SJCRH30 (cell line): ENCODE measurements around the gene HACD1. TPM values are rescaled to one million over a fixed set of nuclear protein-coding genes. Genes with fewer than 3 reads are reported as not detected.

Source experiments
- DNase-seq, 2 experiments: peaks; one replicate each; pipeline ENCODE4 v3.0.0-alpha.2; 2015 to 2020
- H3K27ac ChIP-seq: fragments of 250-450 bp; sonication (Bioruptor Pico); 2 replicates; pipeline ENCODE4 v1.5.1; 2020; ENCODE audit warnings: mild to moderate bottlenecking, moderate library complexity
- H3K27me3 ChIP-seq: fragments of 250-450 bp; sonication (Bioruptor Pico); 2 replicates; pipeline ENCODE4 v1.5.1; 2020; ENCODE audit warnings: mild to moderate bottlenecking, moderate library complexity
- H3K36me3 ChIP-seq: fragments of 250-450 bp; sonication (Bioruptor Pico); 2 replicates; pipeline ENCODE4 v1.5.1; 2020; ENCODE audit warnings: mild to moderate bottlenecking, moderate library complexity
- H3K4me1 ChIP-seq: fragments of 250-450 bp; sonication (Bioruptor Pico); 2 replicates; pipeline ENCODE4 v1.5.1; 2020; ENCODE audit warnings: mild to moderate bottlenecking, moderate library complexity
- H3K4me3 ChIP-seq: fragments of 250-450 bp; sonication (Bioruptor Pico); 2 replicates; pipeline ENCODE4 v1.5.1; 2020; ENCODE audit warnings: mild to moderate bottlenecking, moderate library complexity
- H3K9me3 ChIP-seq: fragments of 250-450 bp; sonication (Bioruptor Pico); replicated peaks from 2 replicates; pipeline ENCODE4 v1.5.1; 2020; ENCODE audit warnings: mild to moderate bottlenecking, moderate library complexity
- total RNA-seq: library from RNA; depleted of rRNA; stranded (reverse); fragments of >200 nt; shearing (Covaris generic); gene quantifications from 2 replicates; pipeline ENCODE4 v1.2.3, GENCODE V29; 2014; rRNA removed

Gene HACD1
- 6.8 and 8.7 TPM in 2 replicates for total RNA-seq

DNA sequence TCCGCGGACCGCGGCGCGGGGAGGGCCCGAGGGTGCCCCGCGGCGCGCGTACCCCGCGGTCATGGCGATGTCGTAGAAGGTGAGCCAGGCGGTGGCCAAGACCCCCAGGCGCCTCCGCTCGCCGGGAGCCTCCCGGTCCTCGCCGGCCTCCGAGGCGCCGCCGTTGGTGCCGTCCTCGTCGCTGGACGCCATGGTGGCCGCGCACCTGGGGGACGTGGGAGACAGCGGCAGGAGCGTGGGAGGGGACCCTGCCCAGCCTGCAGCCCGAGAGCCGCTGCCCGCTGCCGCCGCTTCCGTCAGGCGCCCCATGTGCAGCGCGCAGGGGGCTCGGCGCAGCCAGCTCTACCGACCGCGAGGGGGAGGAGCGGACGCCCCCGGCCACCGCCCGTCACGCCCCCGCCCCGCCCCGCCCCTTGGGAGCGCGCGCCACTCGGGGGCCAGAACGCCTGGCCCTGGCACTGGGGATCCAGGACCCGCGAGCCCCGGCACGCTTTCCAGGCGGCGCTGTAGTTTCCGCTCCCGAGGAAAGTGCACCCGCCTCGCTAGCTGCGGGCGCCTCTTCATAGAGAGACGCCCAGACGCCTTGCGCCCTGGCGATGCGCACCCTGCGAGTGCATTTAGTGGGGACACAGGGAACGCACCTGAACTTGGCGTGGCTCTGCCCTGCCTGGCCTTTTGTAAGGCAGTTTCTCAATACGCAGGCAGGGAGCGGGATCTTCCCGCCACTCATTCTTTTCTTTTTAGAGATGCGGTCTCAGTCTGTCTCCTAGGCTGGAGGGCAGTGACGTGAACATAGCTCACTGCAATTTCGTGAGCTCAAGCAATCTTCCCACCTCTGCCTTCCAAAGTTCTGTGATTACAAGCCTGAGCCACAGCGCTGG lies at the start of gene HACD1:
Gene HACD1, minus strand, starts transcription at position 344 of the 881 bp plus-strand sequence. Its CDS starts 35 bp downstream, at position 309.
- Histone ChIP-seq H3K9me3 (no peaks in the 10 kb centered on the region), H3K4me3 (peak within 1 kb of the TSS; percentile 89), H3K27me3 (no peaks in the 10 kb centered on the region), H3K27ac (no peak within 1 kb of the TSS; the same call in 1 of the 2 replicates), H3K4me1 (no peaks in the 10 kb centered on the region), H3K36me3 (no peaks in the 10 kb centered on the region)
- DNase-seq: peak; percentile 75 to 82

DNA sequence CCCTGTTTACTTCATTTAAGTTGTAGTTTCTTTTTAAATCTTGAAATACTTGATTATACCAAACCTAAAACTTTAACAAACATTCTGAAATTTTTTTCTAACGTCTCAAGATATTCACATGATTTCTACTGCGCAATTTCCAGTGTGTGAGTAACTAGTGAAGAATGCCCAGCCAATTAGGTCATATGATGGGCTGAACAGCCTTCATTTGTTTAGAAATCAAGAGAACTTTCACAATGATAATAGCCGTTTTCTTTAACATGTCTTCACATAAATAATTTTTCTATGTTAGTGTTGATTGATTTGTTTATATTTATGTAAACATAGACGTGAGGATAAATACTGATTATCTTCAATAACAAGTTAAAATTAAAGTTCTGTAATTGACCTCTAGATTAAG lies 48.6 kb upstream of the HACD1 start:
- Histone ChIP-seq H3K27ac (no peak overlapping the region), H3K27me3 (no peaks in the 10 kb centered on the region), H3K9me3 (no peaks in the 10 kb centered on the region), H3K4me1 (peaks cover 6% of the 10 kb centered on the region), H3K36me3 (peaks cover 4% of the 10 kb centered on the region), H3K4me3 (no peak overlapping the region)
- no peak for DNase-seq

- no peak for DNase-seq
- Histone ChIP-seq H3K27me3 (no peaks in the 10 kb centered on the region), H3K27ac (no peak overlapping the region)
Observed at GRCh38 chr10:17663450-17663849, 46.3 kb upstream of the HACD1 start.

GRCh38 chr10:17662193-17663138 lies 45.3 kb upstream of the HACD1 start:
- Histone ChIP-seq H3K4me3 (no peak overlapping the region), H3K36me3 (peaks cover 4% of the 10 kb centered on the region), H3K4me1 (no peaks in the 10 kb centered on the region), H3K9me3 (no peaks in the 10 kb centered on the region), H3K27me3 (no peaks in the 10 kb centered on the region), H3K27ac (no peak overlapping the region)
- DNase-seq: no peak

More at GRCh38 chr10:17663450-17663849, 46.3 kb upstream of the HACD1 start:
- Histone ChIP-seq H3K4me3 (no peak overlapping the region), H3K36me3 (peaks cover 4% of the 10 kb centered on the region), H3K9me3 (no peaks in the 10 kb centered on the region), H3K4me1 (no peaks in the 10 kb centered on the region)

DNA sequence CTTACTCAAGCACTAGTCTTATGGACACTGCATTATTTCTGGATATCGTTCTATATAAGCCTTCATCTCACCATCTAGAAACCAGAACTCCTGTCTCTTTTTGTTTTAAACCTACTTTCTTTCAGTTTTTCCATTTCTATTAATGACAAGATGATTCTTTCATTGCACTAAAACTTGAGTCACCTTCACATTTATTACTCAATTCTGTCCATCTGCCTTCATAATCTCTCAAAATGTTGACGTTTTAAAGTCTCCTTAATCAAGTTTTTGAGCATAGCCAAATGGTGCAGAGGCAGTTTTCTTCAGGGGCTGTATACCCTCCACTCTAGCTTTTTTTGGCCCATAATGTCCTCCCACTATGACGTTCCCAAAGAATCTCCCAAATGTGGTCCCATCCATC lies 44.3 kb upstream of the HACD1 start:
- H3K27ac ChIP-seq: no peak overlapping the region

DNA sequence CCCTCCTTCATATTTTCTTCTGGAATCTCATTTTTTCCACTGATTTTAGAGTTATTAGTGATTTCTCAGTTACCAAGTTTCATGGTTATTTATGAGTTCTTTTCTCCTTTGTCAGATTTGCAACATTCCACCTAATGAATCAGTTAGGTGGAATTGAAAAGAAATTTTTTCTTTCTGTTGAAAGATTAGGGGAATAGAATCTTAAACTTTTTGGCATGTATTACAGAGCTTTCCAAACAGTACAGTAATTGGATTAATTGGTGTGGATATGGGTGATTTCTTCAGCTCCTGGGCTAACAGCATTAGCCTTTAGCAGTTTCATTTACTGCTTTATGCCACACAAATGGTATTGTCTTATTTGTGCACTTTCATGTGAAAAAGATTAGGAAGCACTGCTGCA lies 43.7 kb upstream of the HACD1 start:
- Histone ChIP-seq H3K27me3 (no peaks in the 10 kb centered on the region), H3K4me3 (no peak overlapping the region), H3K36me3 (peaks cover 4% of the 10 kb centered on the region), H3K27ac (no peak overlapping the region), H3K4me1 (no peaks in the 10 kb centered on the region), H3K9me3 (peaks cover 3% of the 10 kb centered on the region)
- no peak for DNase-seq

More for the DNA sequence above, 44.3 kb upstream of the HACD1 start:
- no peak overlapping the region for H3K4me3 ChIP-seq
- H3K9me3 ChIP-seq: peaks cover 1% of the 10 kb centered on the region
- H3K27me3 ChIP-seq: no peaks in the 10 kb centered on the region
- H3K4me1 ChIP-seq: no peaks in the 10 kb centered on the region
- peaks cover 4% of the 10 kb centered on the region for H3K36me3 ChIP-seq
- no peak for DNase-seq

GRCh38 chr10:17659365-17659764 lies 42.2 kb upstream of the HACD1 start:
- H3K27ac ChIP-seq: no peak overlapping the region
- peaks cover 3% of the 10 kb centered on the region for H3K9me3 ChIP-seq
- H3K27me3 ChIP-seq: no peaks in the 10 kb centered on the region
- peaks cover 4% of the 10 kb centered on the region for H3K36me3 ChIP-seq
- no peak overlapping the region for H3K4me3 ChIP-seq
- no peaks in the 10 kb centered on the region; the same call in 1 of the 2 replicates for H3K4me1 ChIP-seq
- DNase-seq: no peak

- Histone ChIP-seq H3K4me3 (no peak overlapping the region), H3K27me3 (no peaks in the 10 kb centered on the region), H3K9me3 (peaks cover 3% of the 10 kb centered on the region), H3K4me1 (no peaks in the 10 kb centered on the region; the same call in 1 of the 2 replicates), H3K36me3 (peaks cover 7% of the 10 kb centered on the region), H3K27ac (no peak overlapping the region)
- no peak for DNase-seq
Observed at GRCh38 chr10:17657103-17657500, 39.9 kb upstream of the HACD1 start.

GRCh38 chr10:17655567-17656146 lies 38.5 kb upstream of the HACD1 start:
- no peak for DNase-seq

GRCh38 chr10:17655009-17655408 lies 37.8 kb upstream of the HACD1 start:
- H3K4me1 ChIP-seq: no peaks in the 10 kb centered on the region; the same call in 1 of the 2 replicates
- H3K27ac ChIP-seq: no peak overlapping the region
- DNase-seq: no peak
- H3K36me3 ChIP-seq: peaks cover 7% of the 10 kb centered on the region
- H3K27me3 ChIP-seq: no peaks in the 10 kb centered on the region
- H3K4me3 ChIP-seq: no peak overlapping the region
- peaks cover 3% of the 10 kb centered on the region for H3K9me3 ChIP-seq

More at GRCh38 chr10:17655567-17656146, 38.5 kb upstream of the HACD1 start:
- Histone ChIP-seq H3K36me3 (peaks cover 7% of the 10 kb centered on the region), H3K9me3 (peaks cover 3% of the 10 kb centered on the region), H3K27me3 (no peaks in the 10 kb centered on the region), H3K4me3 (no peak overlapping the region), H3K4me1 (no peaks in the 10 kb centered on the region; the same call in 1 of the 2 replicates), H3K27ac (no peak overlapping the region)

- Histone ChIP-seq H3K27ac (no peak overlapping the region), H3K27me3 (no peaks in the 10 kb centered on the region), H3K4me3 (no peak overlapping the region), H3K36me3 (peaks cover 7% of the 10 kb centered on the region), H3K9me3 (peaks cover 3% of the 10 kb centered on the region), H3K4me1 (no peaks in the 10 kb centered on the region; the same call in 1 of the 2 replicates)
- DNase-seq: no peak
Observed at GRCh38 chr10:17652585-17652984, 35.4 kb upstream of the HACD1 start.

DNA sequence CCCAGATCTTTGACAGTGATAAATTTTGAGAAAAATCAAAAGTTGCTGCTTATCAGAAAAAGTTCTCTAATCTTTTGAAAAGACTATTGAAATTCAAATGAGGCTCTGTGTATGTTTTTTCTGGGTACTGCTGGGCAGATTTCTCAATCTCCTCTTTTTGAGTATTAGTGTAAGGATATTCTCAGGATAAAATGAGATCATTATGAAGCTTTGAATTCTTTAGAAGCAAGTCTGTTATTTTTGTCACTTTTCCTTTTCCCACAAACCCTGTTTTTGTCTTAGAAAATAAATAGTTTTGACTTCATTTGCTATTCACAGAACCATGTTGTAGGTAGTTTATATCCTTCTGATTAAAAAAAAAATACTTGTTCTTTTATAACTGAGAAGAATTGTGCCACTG lies 34.7 kb upstream of the HACD1 start:
- no peaks in the 10 kb centered on the region; the same call in 1 of the 2 replicates for H3K4me1 ChIP-seq
- H3K4me3 ChIP-seq: no peak overlapping the region
- peaks cover 3% of the 10 kb centered on the region; the same call in 1 of the 2 replicates for H3K9me3 ChIP-seq
- H3K27ac ChIP-seq: no peak overlapping the region
- peaks cover 7% of the 10 kb centered on the region for H3K36me3 ChIP-seq
- H3K27me3 ChIP-seq: no peaks in the 10 kb centered on the region
- no peak for DNase-seq

- Histone ChIP-seq H3K36me3 (peaks cover 7% of the 10 kb centered on the region), H3K4me1 (peaks cover under 1% of the 10 kb centered on the region; the same call in 1 of the 2 replicates), H3K27me3 (no peaks in the 10 kb centered on the region), H3K27ac (no peak overlapping the region), H3K4me3 (no peak overlapping the region), H3K9me3 (no peaks in the 10 kb centered on the region)
- no peak for DNase-seq
Observed at GRCh38 chr10:17650416-17650815, 33.2 kb upstream of the HACD1 start.

DNA sequence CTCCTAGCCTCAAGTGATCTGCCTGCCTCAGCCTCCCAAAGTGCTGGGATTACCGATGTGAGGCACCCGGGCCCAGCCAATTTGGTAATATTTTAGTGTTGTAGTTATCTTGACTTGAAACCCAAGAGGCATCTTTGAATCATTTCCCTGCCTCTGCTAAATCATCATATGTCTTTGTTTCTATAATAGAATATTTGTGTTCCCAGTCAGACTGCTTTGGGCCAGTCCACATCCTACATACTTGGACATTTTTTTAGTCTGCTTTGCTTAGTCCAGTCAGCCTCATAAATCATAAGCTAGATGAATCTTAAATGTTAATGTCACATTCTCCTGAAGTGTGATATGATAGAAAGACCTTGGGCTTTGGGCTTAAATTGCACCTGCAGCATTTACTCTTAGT lies 32.7 kb upstream of the HACD1 start:
- H3K36me3 ChIP-seq: peaks cover 7% of the 10 kb centered on the region
- no peak overlapping the region for H3K4me3 ChIP-seq
- no peaks in the 10 kb centered on the region for H3K9me3 ChIP-seq
- no peak overlapping the region for H3K27ac ChIP-seq
- no peak for DNase-seq
- no peaks in the 10 kb centered on the region for H3K27me3 ChIP-seq
- peaks cover 4% of the 10 kb centered on the region; the same call in 1 of the 2 replicates for H3K4me1 ChIP-seq
